ENCODE data around the gene PLPP1.

The PLPP1 gene

DNA sequence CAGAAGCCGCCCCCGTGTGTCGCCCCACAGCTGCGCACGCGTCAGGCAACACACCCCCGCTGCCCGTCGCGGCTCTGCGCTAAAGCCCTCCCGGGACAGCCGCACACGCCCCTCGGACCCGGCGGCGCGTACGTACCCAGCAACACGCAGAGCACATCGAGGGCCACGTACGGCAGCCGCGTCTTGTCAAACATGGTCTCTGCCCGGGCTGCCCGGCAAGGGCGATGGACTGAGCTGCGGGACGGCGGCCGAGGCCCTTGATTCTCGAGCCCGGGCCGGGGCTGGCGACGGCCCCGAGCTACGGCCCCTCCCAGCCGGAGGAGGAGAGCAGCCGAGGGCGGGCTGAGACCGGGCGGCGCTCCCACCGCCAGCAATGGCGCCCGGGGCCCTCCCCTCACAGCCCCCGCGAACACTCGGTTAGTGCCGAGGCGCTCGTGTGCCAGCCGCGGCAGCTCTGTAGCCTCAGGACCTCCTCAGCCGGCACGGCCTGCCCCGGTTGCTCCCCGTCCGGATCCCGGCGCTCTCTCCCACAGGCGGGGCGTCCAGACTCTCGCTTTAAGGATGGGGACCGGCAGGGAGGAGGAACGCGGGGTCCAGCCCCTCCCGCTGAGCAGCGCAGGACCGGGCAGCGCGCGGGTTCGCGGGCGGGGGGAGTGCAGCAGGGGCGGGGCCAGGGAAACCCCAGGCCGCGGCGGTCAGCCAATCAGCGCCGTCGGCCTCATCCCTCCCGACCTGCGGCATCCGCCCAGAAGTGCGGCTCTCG, at the start of gene PLPP1:
TSS of gene PLPP1 (minus strand) at position 529 of the 763 bp plus-strand sequence. CDS start at position 194, 335 bp downstream.
- H3K9me3 ChIP-seq (ENCODE audit: control insufficient read depth in 5 of 5, low read length in 5 of 5) = no peaks in the 10 kb centered on the region
- H3K4me1 ChIP-seq (ENCODE audit: control insufficient read depth in 5 of 5, insufficient read depth in 5 of 5, low read length in 5 of 5) = peaks cover 0 to 57% (median 31%) of the 10 kb centered on the region in 5 donors
- H3K36me3 ChIP-seq (ENCODE audit: control insufficient read depth in 5 of 5, insufficient read depth in 5 of 5, low read length in 5 of 5) = peaks cover 0 to 3% (median 0%) of the 10 kb centered on the region in 5 donors
- H3K4me3 ChIP-seq (ENCODE audit: low read depth in 1 of 5, low read length in 5 of 5) = peak within 1 kb of the TSS; percentile 82 to 98 (median 87)
- peak within 1 kb of the TSS; percentile 92 for H3K27ac ChIP-seq (ENCODE audit: low read depth, low read length)
- H3K27me3 ChIP-seq (ENCODE audit: control insufficient read depth in 5 of 5, insufficient read depth in 4 of 5, low read length in 5 of 5) = no peaks in the 10 kb centered on the region
- H3K9ac ChIP-seq (ENCODE audit: low read length in 5 of 5) = peak within 1 kb of the TSS; percentile 67 to 96 (median 71)

DNA sequence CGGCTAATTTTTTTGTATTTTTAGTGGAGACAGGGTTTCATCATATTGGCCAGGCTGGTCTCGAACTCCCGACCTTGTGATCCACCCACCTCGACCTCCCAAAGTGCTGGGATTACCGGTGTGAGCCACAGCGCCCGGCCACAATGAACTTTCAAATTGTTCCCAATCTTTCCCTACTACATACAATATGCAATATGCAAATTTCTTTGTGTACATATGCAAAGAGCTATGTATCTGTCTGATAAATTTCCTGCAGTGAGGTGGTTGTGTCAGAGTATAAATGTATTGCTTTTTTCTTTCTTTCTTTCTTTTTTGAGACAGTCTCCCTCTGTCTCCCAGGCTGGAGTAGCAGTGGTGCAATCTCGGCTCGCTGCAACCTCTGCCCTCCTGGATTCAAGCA, 48.8 kb upstream of the PLPP1 start:
- Histone ChIP-seq H3K36me3 (ENCODE audit: control insufficient read depth in 5 of 5, insufficient read depth in 5 of 5, low read length in 5 of 5) (no peaks in the 10 kb centered on the region), H3K4me1 (ENCODE audit: control insufficient read depth in 5 of 5, insufficient read depth in 5 of 5, low read length in 5 of 5) (peaks cover 0 to 12% (median 0%) of the 10 kb centered on the region in 5 donors), H3K4me3 (ENCODE audit: low read depth in 1 of 5, low read length in 5 of 5) (no peak overlapping the region), H3K9ac (ENCODE audit: low read length in 5 of 5) (no peak overlapping the region), H3K9me3 (ENCODE audit: control insufficient read depth in 5 of 5, low read length in 5 of 5) (no peaks in the 10 kb centered on the region), H3K27me3 (ENCODE audit: control insufficient read depth in 5 of 5, insufficient read depth in 4 of 5, low read length in 5 of 5) (no peaks in the 10 kb centered on the region), H3K27ac (ENCODE audit: low read depth, low read length) (no peak overlapping the region)

- no peak overlapping the region for H3K27ac ChIP-seq (ENCODE audit: low read depth, low read length)
- H3K27me3 ChIP-seq (ENCODE audit: control insufficient read depth in 5 of 5, insufficient read depth in 4 of 5, low read length in 5 of 5) = no peaks in the 10 kb centered on the region
- peaks cover 4 to 22% (median 9%) of the 10 kb centered on the region in 5 donors for H3K4me1 ChIP-seq (ENCODE audit: control insufficient read depth in 5 of 5, insufficient read depth in 5 of 5, low read length in 5 of 5)
- no peak overlapping the region for H3K4me3 ChIP-seq (ENCODE audit: low read depth in 1 of 5, low read length in 5 of 5)
- no peak overlapping the region for H3K9ac ChIP-seq (ENCODE audit: low read length in 5 of 5)
- H3K36me3 ChIP-seq (ENCODE audit: control insufficient read depth in 5 of 5, insufficient read depth in 5 of 5, low read length in 5 of 5) = no peaks in the 10 kb centered on the region
- H3K9me3 ChIP-seq (ENCODE audit: control insufficient read depth in 5 of 5, low read length in 5 of 5) = no peaks in the 10 kb centered on the region
Observed at GRCh38 chr5:55582256-55582655, 47.5 kb upstream of the PLPP1 start.

DNA sequence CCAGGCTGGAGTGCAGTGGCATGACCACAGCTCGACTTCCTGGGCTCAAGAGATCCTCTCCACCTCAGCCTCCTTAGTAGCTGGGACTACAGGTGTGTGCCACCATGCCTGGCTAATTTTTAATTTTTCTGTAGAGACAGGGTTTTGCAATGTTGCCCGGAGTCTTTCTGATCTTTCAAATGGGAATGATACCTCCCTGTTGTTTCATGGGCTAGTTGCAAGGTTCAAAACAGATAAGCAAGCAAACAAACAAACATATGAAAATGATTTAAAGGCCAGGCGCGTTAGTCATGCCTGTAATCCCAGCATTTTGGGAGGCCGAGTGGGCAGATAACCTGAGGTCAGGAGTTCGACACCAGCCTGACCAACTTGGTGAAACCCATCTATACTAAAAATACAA, 45.3 kb upstream of the PLPP1 start:
- H3K4me1 ChIP-seq (ENCODE audit: control insufficient read depth in 5 of 5, insufficient read depth in 5 of 5, low read length in 5 of 5) = peaks cover 4 to 40% (median 23%) of the 10 kb centered on the region in 5 donors
- H3K27ac ChIP-seq (ENCODE audit: low read depth, low read length) = no peak overlapping the region

DNA sequence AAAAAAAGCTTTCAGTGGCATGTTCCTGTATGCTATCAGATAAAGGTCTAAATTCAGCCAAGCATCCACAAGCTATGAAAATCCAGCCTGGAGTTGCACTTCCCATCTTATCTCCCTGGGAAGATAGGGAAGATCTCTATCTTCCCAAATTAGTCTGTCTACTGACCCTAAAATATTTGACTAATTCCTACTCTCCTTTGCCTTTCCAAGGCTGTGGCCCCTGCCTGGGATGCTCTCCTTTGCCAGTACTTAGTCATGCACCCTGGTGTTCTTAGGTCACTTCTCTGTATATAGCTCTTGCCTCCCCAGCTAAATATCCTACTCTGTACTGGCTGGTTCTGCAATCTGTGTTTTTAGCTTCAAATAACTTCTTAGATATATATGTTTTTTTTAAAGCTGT, 44.0 kb upstream of the PLPP1 start:
- peaks cover 4 to 40% (median 23%) of the 10 kb centered on the region in 5 donors for H3K4me1 ChIP-seq (ENCODE audit: control insufficient read depth in 5 of 5, insufficient read depth in 5 of 5, low read length in 5 of 5)
- H3K36me3 ChIP-seq (ENCODE audit: control insufficient read depth in 5 of 5, insufficient read depth in 5 of 5, low read length in 5 of 5) = no peaks in the 10 kb centered on the region
- H3K9ac ChIP-seq (ENCODE audit: low read length in 5 of 5) = no peak overlapping the region
- no peak overlapping the region for H3K27ac ChIP-seq (ENCODE audit: low read depth, low read length)
- no peaks in the 10 kb centered on the region for H3K9me3 ChIP-seq (ENCODE audit: control insufficient read depth in 5 of 5, low read length in 5 of 5)
- no peaks in the 10 kb centered on the region for H3K27me3 ChIP-seq (ENCODE audit: control insufficient read depth in 5 of 5, insufficient read depth in 4 of 5, low read length in 5 of 5)
- H3K4me3 ChIP-seq (ENCODE audit: low read depth in 1 of 5, low read length in 5 of 5) = no peak overlapping the region

More for the DNA sequence above, 45.3 kb upstream of the PLPP1 start:
- Histone ChIP-seq H3K4me3 (ENCODE audit: low read depth in 1 of 5, low read length in 5 of 5) (no peak overlapping the region), H3K27me3 (ENCODE audit: control insufficient read depth in 5 of 5, insufficient read depth in 4 of 5, low read length in 5 of 5) (no peaks in the 10 kb centered on the region), H3K9ac (ENCODE audit: low read length in 5 of 5) (no peak overlapping the region), H3K36me3 (ENCODE audit: control insufficient read depth in 5 of 5, insufficient read depth in 5 of 5, low read length in 5 of 5) (no peaks in the 10 kb centered on the region), H3K9me3 (ENCODE audit: control insufficient read depth in 5 of 5, low read length in 5 of 5) (no peaks in the 10 kb centered on the region)

- peak overlapping the region in 1 of 5 donors; percentile 9 for H3K4me3 ChIP-seq (ENCODE audit: low read depth in 1 of 5, low read length in 5 of 5)
- H3K4me1 ChIP-seq (ENCODE audit: control insufficient read depth in 5 of 5, insufficient read depth in 5 of 5, low read length in 5 of 5) = peaks cover 4 to 39% (median 23%) of the 10 kb centered on the region in 5 donors
- H3K27ac ChIP-seq (ENCODE audit: low read depth, low read length) = peak overlapping the region; percentile 56
- H3K9ac ChIP-seq (ENCODE audit: low read length in 5 of 5) = no peak overlapping the region
- no peaks in the 10 kb centered on the region for H3K36me3 ChIP-seq (ENCODE audit: control insufficient read depth in 5 of 5, insufficient read depth in 5 of 5, low read length in 5 of 5)
- no peaks in the 10 kb centered on the region for H3K27me3 ChIP-seq (ENCODE audit: control insufficient read depth in 5 of 5, insufficient read depth in 4 of 5, low read length in 5 of 5)
- no peaks in the 10 kb centered on the region for H3K9me3 ChIP-seq (ENCODE audit: control insufficient read depth in 5 of 5, low read length in 5 of 5)
Observed at GRCh38 chr5:55577353-55578060, 42.7 kb upstream of the PLPP1 start.

DNA sequence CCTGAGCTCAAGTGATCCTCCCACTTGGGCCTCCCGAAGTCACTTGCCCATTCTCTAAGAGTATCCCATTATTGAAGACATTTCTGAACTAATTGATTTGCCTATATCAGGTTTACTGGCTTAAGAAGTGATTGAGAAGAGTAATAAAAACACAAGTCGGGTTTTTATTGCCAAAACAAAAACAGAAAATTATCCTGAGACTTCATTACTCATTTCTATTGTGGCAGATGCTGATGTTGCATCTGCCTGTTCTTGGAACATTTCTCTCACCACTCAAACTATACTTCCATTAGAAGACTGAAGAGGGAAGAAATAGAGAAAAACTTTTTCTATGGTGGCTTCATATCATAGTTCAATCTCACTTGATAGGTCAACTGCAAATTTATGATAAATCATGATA, 41.9 kb upstream of the PLPP1 start:
- Histone ChIP-seq H3K9ac (ENCODE audit: low read length in 5 of 5) (no peak overlapping the region), H3K27me3 (ENCODE audit: control insufficient read depth in 5 of 5, insufficient read depth in 4 of 5, low read length in 5 of 5) (no peaks in the 10 kb centered on the region), H3K4me3 (ENCODE audit: low read depth in 1 of 5, low read length in 5 of 5) (no peak overlapping the region), H3K27ac (ENCODE audit: low read depth, low read length) (peak overlapping the region; percentile 56), H3K9me3 (ENCODE audit: control insufficient read depth in 5 of 5, low read length in 5 of 5) (no peaks in the 10 kb centered on the region), H3K4me1 (ENCODE audit: control insufficient read depth in 5 of 5, insufficient read depth in 5 of 5, low read length in 5 of 5) (peaks cover 4 to 31% (median 23%) of the 10 kb centered on the region in 5 donors), H3K36me3 (ENCODE audit: control insufficient read depth in 5 of 5, insufficient read depth in 5 of 5, low read length in 5 of 5) (no peaks in the 10 kb centered on the region)

DNA sequence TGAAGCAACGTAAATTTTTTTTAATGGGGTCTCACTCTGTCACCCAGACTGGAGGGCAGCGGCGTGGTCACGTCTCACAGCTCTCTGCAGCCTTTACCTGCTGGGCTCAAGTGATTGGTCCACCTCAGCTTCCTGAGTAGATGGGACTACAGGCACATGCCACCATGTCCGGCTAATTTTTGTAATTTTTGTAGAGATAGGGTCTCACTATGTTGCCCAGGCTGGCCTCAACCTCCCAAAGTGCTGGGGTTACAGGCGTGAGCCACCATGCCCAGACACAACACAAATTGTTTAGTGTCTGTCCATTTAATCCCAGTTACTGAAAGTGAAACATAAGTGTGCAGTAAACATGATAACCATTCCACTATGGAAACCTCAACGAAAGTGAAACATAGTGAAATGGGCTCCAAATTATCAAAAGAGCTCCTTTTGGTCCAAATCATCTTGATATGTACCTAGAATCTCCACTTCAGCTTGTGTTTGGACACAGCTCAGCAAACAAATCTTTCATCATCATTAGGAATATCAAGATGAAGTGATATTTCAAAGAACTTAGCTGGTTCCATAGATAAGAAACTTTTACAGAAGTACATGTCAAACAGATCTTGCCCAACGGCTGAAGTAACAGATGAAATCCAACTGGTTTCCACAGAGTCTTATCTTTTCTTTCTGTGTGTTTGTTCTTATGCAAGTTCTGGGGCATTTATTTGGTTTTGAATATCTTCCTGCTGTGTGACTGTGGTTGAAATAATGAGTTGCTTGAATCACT, 41.2 kb upstream of the PLPP1 start:
- Histone ChIP-seq H3K4me3 (ENCODE audit: low read depth in 1 of 5, low read length in 5 of 5) (no peak overlapping the region), H3K9me3 (ENCODE audit: control insufficient read depth in 5 of 5, low read length in 5 of 5) (no peaks in the 10 kb centered on the region), H3K4me1 (ENCODE audit: control insufficient read depth in 5 of 5, insufficient read depth in 5 of 5, low read length in 5 of 5) (peaks cover 4 to 31% (median 23%) of the 10 kb centered on the region in 5 donors), H3K27ac (ENCODE audit: low read depth, low read length) (peak overlapping the region; percentile 56), H3K36me3 (ENCODE audit: control insufficient read depth in 5 of 5, insufficient read depth in 5 of 5, low read length in 5 of 5) (no peaks in the 10 kb centered on the region), H3K9ac (ENCODE audit: low read length in 5 of 5) (no peak overlapping the region), H3K27me3 (ENCODE audit: control insufficient read depth in 5 of 5, insufficient read depth in 4 of 5, low read length in 5 of 5) (no peaks in the 10 kb centered on the region)

DNA sequence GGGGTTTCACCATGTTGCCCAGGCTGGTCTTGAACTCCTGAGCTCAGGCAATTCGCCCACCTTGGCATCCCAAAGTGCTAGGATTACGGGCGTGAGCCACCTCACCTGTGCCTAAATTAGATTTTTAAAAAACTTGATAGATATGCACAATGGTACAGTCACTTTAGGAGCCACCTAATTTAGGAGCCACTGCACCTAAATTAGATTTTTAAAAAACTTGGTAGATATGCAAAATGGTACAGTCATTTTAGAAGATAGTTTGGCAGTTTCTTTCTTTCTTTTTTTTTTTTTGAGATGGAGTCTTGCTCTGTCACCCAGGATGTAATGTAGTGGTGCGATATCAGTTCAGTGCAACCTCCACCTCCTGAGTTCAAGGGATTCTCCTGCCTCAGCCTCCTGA, 37.8 kb upstream of the PLPP1 start:
- no peak overlapping the region for H3K9ac ChIP-seq (ENCODE audit: low read length in 5 of 5)
- H3K4me1 ChIP-seq (ENCODE audit: control insufficient read depth in 5 of 5, insufficient read depth in 5 of 5, low read length in 5 of 5) = peaks cover under 1 to 40% (median 39%) of the 10 kb centered on the region in 5 donors
- H3K4me3 ChIP-seq (ENCODE audit: low read depth in 1 of 5, low read length in 5 of 5) = no peak overlapping the region
- H3K36me3 ChIP-seq (ENCODE audit: control insufficient read depth in 5 of 5, insufficient read depth in 5 of 5, low read length in 5 of 5) = no peaks in the 10 kb centered on the region
- H3K27ac ChIP-seq (ENCODE audit: low read depth, low read length) = no peak overlapping the region
- no peaks in the 10 kb centered on the region for H3K9me3 ChIP-seq (ENCODE audit: control insufficient read depth in 5 of 5, low read length in 5 of 5)
- H3K27me3 ChIP-seq (ENCODE audit: control insufficient read depth in 5 of 5, insufficient read depth in 4 of 5, low read length in 5 of 5) = no peaks in the 10 kb centered on the region

All from subcutaneous abdominal adipose tissue (tissue), 5 donors.